ENCODE data around the gene RBCK1.
"Not testable (repeated sequence)": the region's sequence is repeated elsewhere in the genome, so short reads cannot be mapped to it uniquely, and the experiment has no call there.

Gene RBCK1

DNA sequence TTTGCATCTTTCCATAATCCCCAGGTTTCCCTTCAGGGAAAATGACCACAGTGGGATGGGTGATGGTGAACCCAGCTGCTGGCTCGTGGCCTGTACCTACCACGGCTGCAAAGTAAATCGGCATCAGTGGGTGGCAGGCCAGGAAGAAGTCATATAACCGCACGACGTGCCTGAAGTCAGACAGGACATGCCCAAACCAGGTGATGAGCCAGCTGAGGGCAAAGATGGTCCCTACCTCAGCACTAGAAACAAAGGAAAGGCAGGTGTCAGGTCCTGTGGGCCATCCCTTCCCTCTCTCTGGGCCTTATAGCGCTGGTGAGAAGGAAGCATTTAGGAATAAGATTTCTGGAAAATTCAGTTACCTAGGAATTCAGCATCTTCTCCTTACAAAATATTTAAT is 32.0 kb downstream of the RBCK1 start:
- no peak for DNase-seq

DNA sequence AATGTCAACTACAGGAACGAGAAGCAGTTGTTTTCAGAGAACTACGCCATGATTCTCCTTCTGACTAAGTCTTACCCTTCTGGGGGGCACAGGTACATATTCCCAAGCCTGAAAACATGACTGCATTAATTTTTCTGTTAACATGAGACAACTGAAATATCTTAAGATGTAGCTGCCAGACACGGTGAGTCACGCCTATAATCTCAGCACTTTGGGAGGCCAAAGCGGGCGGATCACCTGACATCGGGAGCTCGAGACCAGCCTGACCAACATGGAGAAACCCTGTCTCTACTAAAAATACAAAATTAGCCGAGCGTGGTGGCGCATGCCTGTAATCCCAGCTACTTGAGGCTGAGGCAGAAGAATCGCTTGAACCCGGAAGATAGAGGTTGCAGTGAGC is 32.5 kb downstream of the RBCK1 start:
- no peak for DNase-seq

DNA sequence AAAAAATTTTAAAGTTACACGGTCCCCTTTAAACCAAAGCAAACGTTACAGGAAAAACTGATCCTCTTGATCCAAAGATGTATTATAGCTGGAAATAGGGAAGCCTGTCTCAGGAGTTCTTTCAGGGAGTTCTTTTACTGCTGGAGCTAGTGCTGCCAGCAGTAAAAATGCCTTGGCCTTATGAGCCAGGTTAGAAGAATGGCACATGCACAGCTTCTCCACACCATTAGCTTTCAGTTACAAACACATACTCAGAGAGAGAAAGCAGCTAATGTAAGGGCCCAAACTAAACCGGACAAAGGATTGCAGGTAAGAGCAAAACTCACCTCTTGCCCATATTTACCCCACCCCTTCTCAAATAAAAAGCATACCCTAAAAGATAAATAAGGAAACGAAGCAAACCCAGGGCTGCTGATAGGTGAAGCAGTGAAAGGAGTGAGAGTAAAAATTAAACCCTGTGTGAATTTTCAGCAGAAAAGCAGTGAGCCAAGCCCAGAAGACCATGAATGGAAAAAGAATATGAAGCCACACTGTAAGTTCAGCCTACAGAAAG is 35.2 kb downstream of the RBCK1 start:
- DNase-seq = no peak

DNA sequence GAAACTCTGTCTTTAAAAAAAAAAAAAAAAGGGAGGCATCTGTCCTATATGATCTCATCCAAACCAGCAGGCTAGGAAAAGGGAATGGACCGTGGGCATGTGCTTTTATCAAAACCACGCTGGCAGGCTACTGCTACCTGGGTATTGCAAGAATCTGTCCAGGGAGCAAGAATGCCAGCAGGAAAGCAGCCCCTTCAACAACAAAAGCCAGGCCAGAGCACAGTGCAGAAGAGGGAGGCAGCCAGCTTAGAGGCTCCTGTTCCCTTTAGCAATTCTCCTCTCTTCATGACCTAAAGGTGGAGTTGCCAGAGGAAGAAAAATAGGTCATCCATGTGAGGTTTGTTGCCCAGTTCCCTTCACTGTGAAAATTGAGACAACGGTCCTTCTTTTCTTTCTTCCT is 36.0 kb downstream of the RBCK1 start:
- no peak for DNase-seq

DNA sequence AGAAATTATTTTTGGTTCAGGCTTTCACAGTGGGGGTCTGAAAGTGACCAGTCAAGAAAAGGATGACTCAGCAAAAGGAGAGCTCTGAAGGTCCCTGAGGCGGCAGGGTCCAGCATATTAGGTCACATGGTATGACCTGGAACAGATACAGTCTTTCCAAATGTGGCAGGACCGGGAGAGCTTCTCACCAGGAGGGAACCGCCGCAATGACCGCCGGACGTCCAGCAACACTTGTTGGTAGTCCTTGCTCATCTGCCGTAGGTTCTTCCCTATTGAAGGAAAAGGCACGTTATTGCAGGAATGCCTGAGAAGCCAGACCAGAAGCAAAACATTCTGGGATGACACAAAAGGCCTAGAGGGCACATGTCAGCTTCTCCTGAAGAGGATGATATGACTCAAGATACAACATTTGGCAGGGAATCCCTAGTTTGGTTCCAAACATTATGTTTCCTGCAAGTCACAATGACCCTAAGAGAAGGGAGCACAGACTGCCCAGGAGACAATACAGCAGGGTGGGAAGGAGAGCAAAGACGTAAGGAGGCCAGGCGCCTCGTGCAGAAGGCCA is 36.8 kb downstream of the RBCK1 start:
- no peak for DNase-seq

DNA sequence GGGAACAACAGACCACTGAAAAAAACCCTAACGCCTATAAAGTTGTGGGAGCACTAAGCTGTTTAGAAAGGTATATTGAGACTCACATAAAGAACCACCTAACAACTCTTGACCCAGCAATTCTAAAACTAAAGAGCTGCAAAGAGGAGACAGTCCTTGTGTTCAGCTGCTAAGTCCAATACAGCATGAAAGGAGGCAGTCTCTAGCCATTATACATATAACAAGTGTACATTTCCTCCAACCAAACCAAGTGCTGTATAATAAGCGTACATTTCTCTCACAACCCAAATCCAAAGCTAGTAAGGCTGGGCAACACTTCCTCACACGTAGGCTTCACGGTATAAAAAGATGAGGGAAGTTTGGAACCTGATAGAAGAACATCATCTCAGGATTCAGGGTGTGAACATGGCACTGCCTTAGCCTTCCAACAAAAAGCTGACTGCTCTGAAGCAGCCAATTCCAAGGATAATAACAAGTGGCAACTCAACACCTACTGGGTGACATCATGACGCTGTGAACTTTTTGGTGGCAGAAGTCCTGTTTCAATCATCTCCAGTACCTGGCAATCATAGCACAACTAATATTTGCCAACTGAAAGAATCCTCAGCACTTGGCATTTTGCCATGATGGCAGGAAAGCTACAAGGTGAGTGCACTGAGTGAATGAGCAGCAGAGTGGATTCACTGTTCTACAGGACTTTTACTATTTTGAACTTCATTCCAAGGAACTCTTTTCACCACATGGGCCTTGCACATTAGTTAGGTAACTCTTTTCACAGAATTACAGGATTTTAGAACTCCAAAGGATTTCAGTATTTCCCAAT is 37.6 kb downstream of the RBCK1 start:
- DNase-seq = peak; percentile 33

DNA sequence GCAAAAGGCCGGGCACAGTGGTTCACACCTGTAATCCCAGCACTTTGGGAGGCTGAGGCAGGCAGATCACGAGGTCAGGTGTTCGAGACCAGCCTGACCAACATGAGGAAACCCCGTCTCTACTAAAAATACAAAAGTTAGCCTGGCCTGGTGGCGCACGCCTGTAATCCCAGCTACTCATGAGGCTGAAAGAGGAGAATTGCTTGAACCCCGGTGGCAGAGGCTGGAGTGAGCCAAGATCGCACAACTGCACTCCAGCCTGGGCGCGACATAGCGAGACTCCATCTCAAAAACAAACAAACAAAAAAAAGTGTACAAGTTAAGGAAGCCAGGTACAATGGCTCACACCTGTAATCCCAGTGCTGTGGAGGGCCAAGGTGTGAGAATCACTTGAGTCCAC is 43.9 kb downstream of the RBCK1 start:
- not testable (repeated sequence) for DNase-seq

DNA sequence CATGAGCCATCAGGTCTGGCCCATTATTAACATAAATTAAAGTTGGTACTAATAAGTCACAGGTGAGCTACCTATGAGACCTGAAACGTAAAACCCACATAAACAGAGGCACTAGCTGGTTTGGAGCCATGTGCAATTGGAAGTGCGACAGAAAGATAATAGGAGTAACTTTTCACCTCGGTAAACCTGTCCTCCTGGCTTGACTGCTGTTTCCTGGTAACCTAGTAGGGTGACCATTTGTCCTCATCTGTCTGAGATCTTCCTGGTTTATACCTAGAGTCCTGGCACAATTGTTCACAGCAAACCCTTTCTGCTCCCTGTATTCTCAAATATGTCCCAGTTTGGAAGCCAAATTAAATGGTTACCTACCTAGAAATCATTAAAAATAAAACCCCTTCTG is 46.9 kb downstream of the RBCK1 start:
- no peak for DNase-seq

DNA sequence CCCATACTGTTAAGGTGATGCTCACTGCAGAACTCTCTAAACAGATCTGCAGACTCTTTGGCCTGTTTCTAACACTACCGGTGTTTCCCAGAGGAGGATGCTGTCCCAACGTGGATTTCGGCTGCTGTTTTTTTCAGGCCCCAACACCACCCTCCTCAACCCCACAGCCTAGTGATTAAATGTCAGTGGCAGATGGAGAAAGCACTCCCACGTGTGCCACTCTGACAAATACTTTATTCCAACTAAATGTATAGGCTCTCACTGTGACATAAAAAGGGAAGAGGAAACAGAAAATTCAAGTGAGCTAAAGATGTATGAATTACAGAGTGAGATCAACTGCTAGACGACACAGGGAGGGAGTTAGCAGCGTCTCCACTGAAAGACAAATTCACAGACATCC is 50.7 kb downstream of the RBCK1 start:
- DNase-seq = no peak

DNA sequence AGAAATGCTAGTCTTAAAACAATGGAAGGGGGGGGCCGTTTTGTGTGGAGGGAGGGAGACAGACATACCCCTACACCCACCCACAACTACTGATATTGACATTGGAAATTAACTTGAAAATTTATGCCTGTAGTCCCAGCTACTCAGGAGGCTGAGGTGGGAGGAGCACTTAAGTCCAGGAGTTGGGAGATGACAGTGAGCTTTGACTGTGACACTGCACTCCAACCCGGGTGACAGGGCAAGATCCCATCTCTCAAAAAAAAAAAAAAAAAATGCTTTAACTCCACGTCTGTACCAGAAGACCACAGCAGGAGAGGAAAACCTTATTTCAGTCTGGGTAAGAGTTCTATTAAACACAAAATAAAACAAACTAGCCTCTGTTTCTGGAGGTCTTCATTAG is 52.1 kb downstream of the RBCK1 start:
- no peak for DNase-seq

DNA sequence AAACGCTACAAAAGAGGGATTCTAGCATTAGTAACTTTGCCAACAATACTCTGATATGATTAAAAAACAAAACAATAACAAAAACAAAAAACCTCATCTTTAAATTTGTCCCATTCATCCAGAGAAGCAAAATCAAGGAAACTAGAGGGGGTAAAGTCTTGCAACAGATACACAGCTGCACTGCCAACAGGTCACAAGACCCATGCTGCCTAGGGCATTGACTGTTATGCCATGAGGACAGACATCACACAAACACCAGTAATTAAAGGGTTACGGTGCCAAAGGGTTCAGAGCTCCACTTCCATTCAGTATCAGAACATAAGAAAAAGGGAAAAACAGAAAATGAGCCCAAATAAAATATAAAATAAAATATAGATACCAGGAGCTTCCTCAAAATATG is 52.6 kb downstream of the RBCK1 start:
- peak; percentile 62 for DNase-seq

DNA sequence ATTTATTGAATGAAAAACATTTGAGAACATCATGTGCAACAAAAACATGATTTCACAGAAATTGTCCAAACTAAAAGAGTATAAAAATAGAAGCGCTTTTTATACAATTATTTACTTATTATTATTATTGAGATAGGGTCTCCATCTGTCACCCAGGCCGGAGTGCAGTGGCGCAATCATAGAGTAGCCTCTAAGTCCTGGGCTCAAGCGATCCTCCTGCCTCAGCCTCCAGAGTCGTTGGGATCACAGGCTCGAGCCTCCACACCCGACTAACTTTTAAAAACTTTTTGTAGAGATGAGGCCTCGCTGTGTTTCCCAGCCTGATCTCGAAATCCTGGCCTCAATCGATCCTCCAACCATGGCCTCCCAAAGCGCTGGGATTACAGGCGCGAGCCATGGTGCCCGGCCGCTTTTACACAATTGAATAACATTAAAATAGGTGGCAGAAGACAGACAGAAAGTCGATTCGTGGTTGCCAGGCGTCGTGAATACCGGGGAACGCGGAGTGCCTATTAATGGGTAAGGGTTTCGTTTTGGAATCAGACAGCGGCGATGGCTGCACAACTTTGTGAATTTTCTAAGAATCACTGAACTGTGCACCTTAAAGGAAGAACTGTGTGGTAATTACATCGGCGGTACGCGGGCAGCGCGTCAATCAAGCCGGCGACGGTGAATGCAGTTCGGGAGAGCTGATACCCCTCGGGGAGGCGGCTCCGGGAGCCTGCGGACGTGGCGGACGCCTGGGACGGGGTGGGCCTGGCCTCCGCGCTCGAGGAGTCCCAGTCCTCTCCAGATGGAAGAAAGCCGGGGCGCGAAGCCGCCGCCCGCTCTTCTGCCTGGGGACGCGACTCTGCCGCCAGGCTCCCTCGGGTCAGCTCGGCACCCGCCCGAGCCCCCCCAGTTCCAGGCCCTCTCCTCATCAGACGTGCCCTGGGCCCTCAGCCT is 53.4 kb downstream of the RBCK1 start:
- peak; percentile 74 for DNase-seq

DNA sequence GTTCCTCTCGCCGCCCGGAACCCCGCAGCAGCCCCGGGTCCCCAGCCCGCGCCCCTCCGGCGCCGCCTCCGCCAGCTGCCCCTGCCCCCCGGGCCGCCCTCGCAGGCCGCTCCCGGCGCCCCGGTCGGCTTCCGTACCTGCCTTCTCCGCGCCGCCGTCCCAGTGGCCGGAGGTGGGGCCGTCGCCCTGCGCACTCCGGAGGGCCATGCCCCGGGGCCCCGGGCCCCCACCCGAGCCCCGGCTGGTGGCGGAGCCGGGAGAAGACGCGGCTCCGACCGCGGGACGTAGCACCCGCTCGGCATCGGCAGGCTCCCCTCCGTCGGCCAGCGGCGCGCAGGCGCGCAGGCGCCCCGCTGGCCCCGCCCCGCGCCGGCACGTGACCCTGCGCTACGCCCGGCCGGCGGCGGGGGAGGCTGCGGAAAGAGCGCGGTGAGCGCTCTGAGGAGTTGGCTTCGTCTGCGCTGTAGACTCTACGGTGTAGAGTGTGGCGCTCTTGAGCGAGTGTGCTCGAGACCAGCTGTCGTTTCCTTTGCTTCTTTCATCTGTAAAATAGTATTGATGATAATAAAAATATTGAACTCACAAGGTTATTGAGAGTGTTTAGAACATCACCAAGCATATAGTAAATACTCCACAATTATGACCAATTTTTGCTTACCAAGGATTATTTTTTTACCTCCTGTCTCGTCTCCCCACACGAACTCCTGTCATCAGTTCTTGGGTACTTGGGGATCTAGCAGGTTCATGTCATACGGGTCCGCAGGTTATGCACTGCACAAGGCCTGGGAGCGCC is 54.3 kb downstream of the RBCK1 start, which contains the start of gene TBC1D20:
TBC1D20 (minus strand) TSS at position 335 of the 793 bp plus-strand sequence; CDS start at position 207, 128 bp downstream.
- peak; percentile 96 for DNase-seq

DNA sequence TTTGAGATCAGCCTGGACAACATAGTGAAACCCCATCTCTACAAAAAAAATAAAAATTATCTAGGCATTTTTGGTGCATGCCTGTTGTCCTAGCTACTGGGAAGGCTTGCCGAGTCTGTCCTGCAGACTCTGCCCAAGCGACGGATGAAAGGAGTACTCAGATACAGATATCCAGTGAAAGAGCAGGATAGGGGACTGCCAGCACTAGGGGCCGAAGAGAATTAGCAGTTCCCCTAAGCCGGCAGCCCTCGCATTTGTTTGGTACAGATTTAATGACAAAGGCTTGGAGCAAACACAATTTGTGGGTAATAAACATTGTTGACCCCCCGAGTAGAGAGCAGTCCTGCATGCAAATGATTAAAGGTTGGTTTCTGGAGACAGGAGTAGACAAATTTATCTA is 59.7 kb downstream of the RBCK1 start:
- no peak for DNase-seq

DNA sequence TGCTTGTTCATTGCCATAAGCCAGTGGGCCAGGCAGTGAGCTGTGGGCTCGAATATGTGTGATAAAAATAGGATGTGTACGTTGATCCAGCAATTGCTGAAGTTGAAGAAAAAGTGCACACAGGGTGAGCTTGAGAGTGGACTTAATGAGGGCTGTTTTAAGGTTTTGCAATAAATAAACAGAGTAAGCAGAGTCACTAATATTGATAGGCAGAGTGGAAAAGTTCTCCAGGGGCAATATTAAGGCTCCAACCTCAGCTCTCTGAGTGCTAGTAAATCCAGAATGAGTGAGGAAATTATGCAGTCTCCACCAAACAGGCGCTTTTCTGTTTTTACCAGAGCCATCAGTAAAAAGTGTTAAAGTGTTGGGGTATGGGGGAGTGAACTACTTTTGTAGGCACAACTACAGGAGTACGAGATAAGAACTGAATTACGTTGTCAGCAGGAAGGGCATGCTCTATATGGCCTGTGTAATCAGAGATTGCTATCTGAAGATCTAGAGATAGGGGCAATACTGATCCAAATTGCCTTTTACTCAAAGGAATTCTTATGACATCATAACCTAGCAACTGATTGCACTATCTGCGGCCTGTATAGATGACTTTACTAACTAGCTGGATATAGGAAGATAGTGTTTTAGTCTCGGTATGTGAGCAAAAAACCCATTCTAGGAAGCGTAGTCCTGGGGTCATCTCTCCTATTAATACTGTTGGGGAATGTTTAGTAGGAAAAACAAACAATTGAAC is 61.8 kb downstream of the RBCK1 start:
- DNase-seq = no peak

DNA sequence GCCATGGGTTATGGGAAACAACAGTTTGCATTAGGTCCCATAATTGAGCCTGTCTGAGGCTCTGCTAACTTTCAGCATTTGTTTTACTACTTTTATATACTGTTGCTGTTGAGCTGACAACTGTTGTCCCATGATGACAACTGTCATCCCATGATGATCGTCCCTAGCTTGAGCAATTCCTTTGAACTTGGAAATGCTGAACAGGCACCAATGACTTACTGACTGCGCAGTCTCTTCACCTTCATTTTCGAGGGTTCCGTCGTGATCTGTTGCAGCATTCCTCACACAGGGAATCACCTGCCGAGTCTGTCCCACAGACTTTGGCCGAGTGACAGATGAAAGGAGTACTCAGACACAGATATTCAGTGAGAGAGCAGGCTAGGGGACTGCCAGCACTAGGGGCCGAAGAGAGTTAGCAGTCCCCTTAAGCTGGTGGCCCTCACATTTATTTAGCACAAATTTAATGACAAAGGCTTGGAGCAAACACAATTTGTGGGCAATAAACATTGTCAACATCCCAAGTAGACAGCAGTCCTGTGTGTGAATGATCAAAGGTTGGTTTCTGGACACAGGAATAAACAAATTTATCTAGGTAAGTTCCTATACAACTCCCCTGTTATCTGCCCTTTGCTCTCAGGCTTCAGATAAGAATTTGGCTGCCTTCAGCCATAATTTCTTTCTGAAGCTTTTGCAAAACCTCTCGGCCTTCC is 64.2 kb downstream of the RBCK1 start:
- DNase-seq = no peak

DNA sequence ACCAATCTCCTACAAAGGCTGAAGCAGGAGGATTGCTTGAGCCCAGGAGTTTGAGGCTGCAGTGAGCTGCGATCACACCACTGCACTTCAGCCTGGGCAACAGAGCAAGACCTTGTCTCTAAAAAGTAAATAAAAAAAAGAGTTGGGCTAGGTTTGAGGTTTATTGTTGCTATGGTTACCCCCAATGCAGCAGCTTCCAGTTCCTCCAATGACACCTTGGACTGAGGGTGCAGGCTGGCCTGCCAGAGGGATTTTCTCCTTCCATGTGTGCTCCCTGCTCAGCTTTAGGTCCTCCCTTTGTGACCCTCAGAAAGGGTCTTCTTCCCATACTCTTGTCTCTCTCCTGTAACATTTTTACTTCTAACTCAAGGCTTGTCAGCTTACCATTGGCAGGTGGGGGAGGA is 64.8 kb downstream of the RBCK1 start:
- DNase-seq = no peak

DNA sequence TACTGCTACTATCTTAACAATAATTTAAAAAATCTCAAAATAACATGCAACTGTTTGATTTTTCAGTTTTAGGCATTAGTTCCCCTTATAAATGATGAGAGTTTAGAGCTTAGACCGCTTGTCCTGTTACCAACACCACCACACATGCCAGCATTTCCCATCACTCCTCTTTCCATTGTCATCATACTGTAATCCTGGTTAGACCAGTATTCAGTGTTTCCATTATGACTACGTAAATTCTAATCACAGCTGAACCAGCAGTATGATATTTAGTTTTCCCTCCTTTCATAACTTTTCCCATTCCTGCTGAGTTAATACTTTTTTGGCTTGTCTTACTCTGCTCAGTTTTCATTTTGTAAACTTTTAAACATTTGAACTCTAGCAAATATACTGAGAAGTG is 66.5 kb downstream of the RBCK1 start:
- no peak for DNase-seq

DNA sequence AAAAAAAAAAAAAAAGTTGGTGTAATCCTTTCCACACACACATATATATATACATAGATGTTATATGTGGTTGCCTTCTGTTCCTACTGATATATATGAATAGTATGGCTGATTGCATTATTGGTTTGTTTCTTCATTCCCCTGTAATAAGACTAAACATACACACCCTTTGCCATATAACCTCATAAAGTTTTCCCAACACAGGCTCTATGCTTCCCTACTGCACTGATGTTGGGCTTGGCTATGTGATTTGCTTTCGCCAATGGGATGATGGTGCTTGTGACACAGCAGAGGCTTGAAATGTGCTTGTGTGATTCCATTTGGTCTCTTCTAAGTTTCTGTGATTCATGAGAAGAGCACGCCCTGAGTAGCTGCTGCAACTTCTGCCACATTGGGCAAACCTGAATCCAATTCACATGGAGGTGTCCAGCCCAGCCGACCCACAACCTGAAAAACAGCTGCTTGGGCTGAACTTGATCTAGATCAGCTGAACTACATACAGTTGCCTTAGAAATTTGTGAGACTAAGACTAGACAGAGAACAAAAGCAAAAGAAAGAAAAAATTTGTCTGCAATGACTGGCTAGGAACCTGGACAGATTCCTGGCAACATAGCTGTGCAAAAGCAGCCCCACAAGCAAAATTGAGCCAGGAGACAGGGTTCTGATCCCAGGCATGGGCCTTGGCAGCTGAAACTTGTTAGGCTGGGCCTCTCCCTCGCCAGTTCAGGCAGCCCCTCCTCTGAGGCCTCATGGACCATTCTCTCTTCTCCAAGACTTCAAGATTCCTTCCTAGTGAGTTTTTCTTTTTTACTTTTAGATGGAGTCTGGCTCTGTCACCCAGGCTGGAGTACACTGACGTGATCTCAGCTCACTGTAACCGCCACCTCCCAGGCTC is 67.6 kb downstream of the RBCK1 start:
- DNase-seq = no peak
